H1 (cell line): ENCODE results near the gene ERC1. TPM values are rescaled to one million over a fixed set of nuclear protein-coding genes. Genes with fewer than 3 reads are reported as not detected.

Experiments
- CTCF ChIA-PET: fragments of 300-600 bp; sonication (Branson Sonifier 250); formaldehyde crosslinking; loops from one replicate; lab custom pipeline; 2021; ENCODE audit not compliant: partially characterized antibody; lab: Charles Lee
- POLR2A ChIA-PET: fragments of 300-600 bp; sonication (Branson Sonifier 250); formaldehyde crosslinking; loops from one replicate; lab custom pipeline; 2021; ENCODE audit warnings: inconsistent platforms; ENCODE audit not compliant: partially characterized antibody; lab: Charles Lee
- DNase-seq, 2 experiments: peaks; one replicate each; pipeline versions ENCODE4 v3.0.0 to v3.0.0-alpha.2; 2010 to 2022; ENCODE audit warnings: low spot score in 2 of 2, low read depth in 1 of 2, mixed read lengths in 1 of 2
- FAIRE-seq: peaks from 2 replicates; lab custom pipeline; 2011; peaks lifted over from hg19 to GRCh38; lab: Jason Lieb, UNC
- H2AFZ ChIP-seq: 2 replicates; pipeline ENCODE4 v1.8.1; 2012; ENCODE audit warnings: low read length, inconsistent platforms
- H2AK5ac ChIP-seq: 2 replicates; pipeline ENCODE4 v1.6.1; 2013; ENCODE audit warnings: low read depth, low read length
- H2BK120ac ChIP-seq: replicated peaks from 2 replicates; pipeline ENCODE3; 2013; ENCODE audit warnings: low read depth, low read length, inconsistent platforms
- H2BK12ac ChIP-seq: 2 replicates; pipeline ENCODE4 v1.6.1; 2013; ENCODE audit warnings: low read depth, low read length
- H2BK15ac ChIP-seq: 2 replicates; pipeline ENCODE4 v1.6.1; 2013; ENCODE audit warnings: low read length
- H2BK20ac ChIP-seq: 2 replicates; pipeline ENCODE4 v1.6.1; 2013; ENCODE audit warnings: low read length
- H2BK5ac ChIP-seq: 2 replicates; pipeline ENCODE4 v1.6.1; 2013; ENCODE audit warnings: low read depth, low read length
- H3K14ac ChIP-seq: 2 replicates; pipeline ENCODE4 v1.6.1; 2013; ENCODE audit warnings: inconsistent platforms; ENCODE audit not compliant: insufficient read length
- H3K18ac ChIP-seq: 2 replicates; pipeline ENCODE4 v1.6.1; 2013; ENCODE audit warnings: low read length; ENCODE audit errors: extremely low read depth
- H3K23ac ChIP-seq: 2 replicates; pipeline ENCODE4 v1.6.1; 2013; ENCODE audit warnings: inconsistent platforms; ENCODE audit not compliant: insufficient read length
- H3K23me2 ChIP-seq: 2 replicates; pipeline ENCODE4 v1.6.1; 2013; ENCODE audit warnings: low read depth, low read length
- H3K27ac ChIP-seq: 2 replicates; pipeline ENCODE4 v1.6.1; 2011; ENCODE audit warnings: low read depth, low read length, inconsistent platforms
- H3K27me3 ChIP-seq, 4 experiments: replicated peaks in 1 of 4; 1 replicate in 1 of 4; 2 replicates in 3 of 4; pipeline versions ENCODE4 v1.6.1 to v1.8.1; 2011 to 2013; ENCODE audit warnings: low read length in 3 of 4, mild to moderate bottlenecking in 3 of 4, inconsistent platforms in 2 of 4, mixed read lengths in 2 of 4, moderate library complexity in 1 of 4; ENCODE audit not compliant: control insufficient read depth in 3 of 4, insufficient read depth in 3 of 4; ENCODE audit errors: extremely low read depth in 1 of 4
- H3K36me3 ChIP-seq, 4 experiments: 2 replicates each; pipeline versions ENCODE4 v1.6.1 to v1.8.1; 2011 to 2013; ENCODE audit warnings: mild to moderate bottlenecking in 4 of 4, low read length in 3 of 4, moderate library complexity in 2 of 4, control low read depth in 1 of 4, inconsistent platforms in 1 of 4; ENCODE audit not compliant: insufficient read depth in 4 of 4, control insufficient read depth in 2 of 4
- H3K4ac ChIP-seq: replicated peaks from 2 replicates; pipeline ENCODE3; 2013; ENCODE audit warnings: low read length, low read depth, mixed read lengths, inconsistent platforms; ENCODE audit not compliant: insufficient read length
- H3K4me1 ChIP-seq, 4 experiments: replicated peaks in 1 of 4; 1 replicate in 1 of 4; 2 replicates in 3 of 4; pipeline versions ENCODE4 v1.6.1 to v1.8.1; 2011 to 2013; ENCODE audit warnings: low read length in 3 of 4, inconsistent platforms in 2 of 4, mixed read lengths in 1 of 4; ENCODE audit not compliant: insufficient read depth in 4 of 4, control insufficient read depth in 3 of 4
- H3K4me2 ChIP-seq, 2 experiments: 2 replicates each; pipeline versions ENCODE4 v1.6.1 to v1.8.1; 2011 to 2013; ENCODE audit warnings: low read depth in 2 of 2, low read length in 2 of 2, control low read depth in 1 of 2, inconsistent platforms in 1 of 2, mild to moderate bottlenecking in 1 of 2; ENCODE audit not compliant: insufficient read depth in 1 of 2
- H3K4me3 ChIP-seq, 4 experiments: fragments of 200-600, 300-600 bp in 1 of 4; sonication (generic), shearing (Covaris generic), sonication (Bioruptor Twin) in 1 of 4; 2 replicates each; pipeline versions ENCODE4 v1.5.1 to v1.8.1; 2011 to 2016; ENCODE audit warnings: low read length in 4 of 4, low read depth in 3 of 4, control low read depth in 2 of 4, inconsistent platforms in 2 of 4, mild to moderate bottlenecking in 2 of 4, mixed read lengths in 1 of 4, moderate library complexity in 1 of 4; ENCODE audit not compliant: insufficient read depth in 2 of 4; ENCODE audit errors: extremely low read depth in 1 of 4
- H3K56ac ChIP-seq: replicated peaks from 2 replicates; pipeline ENCODE3; 2013; ENCODE audit warnings: low read depth, mild to moderate bottlenecking, mixed read lengths, low read length, inconsistent platforms; ENCODE audit not compliant: insufficient read length
- H3K79me1 ChIP-seq: 2 replicates; pipeline ENCODE4 v1.6.1; 2013; ENCODE audit warnings: low read depth, low read length, control low read depth
- H3K79me2 ChIP-seq, 2 experiments: 2 replicates each; pipeline versions ENCODE4 v1.6.1 to v1.8.1; 2012 to 2013; ENCODE audit warnings: low read length in 2 of 2, mild to moderate bottlenecking in 2 of 2, inconsistent platforms in 1 of 2; ENCODE audit not compliant: insufficient read depth in 2 of 2, control insufficient read depth in 1 of 2
- H3K9ac ChIP-seq, 4 experiments: replicated peaks in 1 of 4; 1 replicate in 1 of 4; 2 replicates in 3 of 4; pipeline versions ENCODE4 v1.6.1 to v1.8.1; 2011 to 2013; ENCODE audit warnings: low read depth in 3 of 4, low read length in 3 of 4, control low read depth in 2 of 4, mild to moderate bottlenecking in 2 of 4, moderate library complexity in 2 of 4, inconsistent platforms in 1 of 4; ENCODE audit errors: extremely low read depth in 1 of 4
- H3K9me3 ChIP-seq, 2 experiments: 2 replicates each; pipeline versions ENCODE4 v1.6.1 to v1.8.1; 2012 to 2013; ENCODE audit warnings: mild to moderate bottlenecking in 2 of 2, moderate library complexity in 2 of 2, control low read depth in 1 of 2, inconsistent platforms in 1 of 2, low read depth in 1 of 2, low read length in 1 of 2, mixed read lengths in 1 of 2; ENCODE audit not compliant: insufficient read depth in 2 of 2
- H4K20me1 ChIP-seq, 2 experiments: replicated peaks in 1 of 2; 2 replicates each; pipeline versions ENCODE3 to v1.8.1; 2011 to 2013; ENCODE audit warnings: inconsistent platforms in 2 of 2, low read length in 2 of 2, mild to moderate bottlenecking in 1 of 2; ENCODE audit not compliant: insufficient read depth in 2 of 2, control insufficient read depth in 1 of 2
- H4K5ac ChIP-seq: 2 replicates; pipeline ENCODE4 v1.6.1; 2013; ENCODE audit warnings: low read length, low read depth, mixed read lengths, inconsistent platforms; ENCODE audit not compliant: insufficient read length
- H4K8ac ChIP-seq: 2 replicates; pipeline ENCODE4 v1.8.0; 2013; ENCODE audit warnings: mild to moderate bottlenecking, moderate library complexity, low read length, inconsistent platforms; ENCODE audit not compliant: insufficient read depth; ENCODE audit errors: extremely low read depth
- H4K91ac ChIP-seq: replicated peaks from 2 replicates; pipeline ENCODE3; 2013; ENCODE audit warnings: low read length, mixed read lengths, inconsistent platforms; ENCODE audit not compliant: insufficient read length
- BACH1 ChIP-seq: IDR thresholded peaks from 2 replicates; pipeline ENCODE4 v1.6.1; 2012; ENCODE audit warnings: low read length, improper control_type of control experiment
- GTF2F1 ChIP-seq: IDR thresholded peaks from 2 replicates; pipeline ENCODE4 v1.6.1; 2012; ENCODE audit warnings: low read depth, low read length, improper control_type of control experiment, borderline replicate concordance
- KDM1A ChIP-seq: fragments of 200-600, 300-600 bp; sonication (generic); IDR thresholded peaks from 2 replicates; pipeline ENCODE4 v1.7.1; 2016; ENCODE audit warnings: mild to moderate bottlenecking, low read length, borderline replicate concordance
- PHF8 ChIP-seq: fragments of 200-600 bp; sonication (generic); conservative IDR thresholded peaks from 2 replicates; pipeline ENCODE4 v1.7.1; 2012; ENCODE audit warnings: low read depth, mild to moderate bottlenecking, inconsistent platforms, low read length, moderate library complexity
- RBBP5 ChIP-seq: IDR thresholded peaks from 2 replicates; pipeline ENCODE4 v1.7.1; 2012; ENCODE audit warnings: low read depth, mild to moderate bottlenecking, inconsistent platforms, low read length, moderate library complexity, borderline replicate concordance
- ZNF274 ChIP-seq: IDR thresholded peaks from 2 replicates; pipeline ENCODE4 v1.7.0; 2012; ENCODE audit warnings: low read length, borderline replicate concordance; ENCODE audit errors: extremely low read depth
- whole genome bisulfite sequencing, 2 experiments: shearing (Covaris generic) in 1 of 2; methylation state at CpG; one replicate each; pipeline versions ENCODE4 v1.1.6 to v1.1.7; 2013 to 2015; ENCODE audit warnings: low lambda C conversion rate in 2 of 2, mixed read lengths in 2 of 2, inconsistent platforms in 1 of 2, low coverage in 1 of 2, missing lambda C conversion rate in 1 of 2; ENCODE audit not compliant: insufficient replicate concordance in 2 of 2, insufficient coverage in 1 of 2, insufficient read length in 1 of 2; ENCODE audit errors: extremely low coverage in 1 of 2, missing lambda C conversion rate in 1 of 2; 5-methylcytosine and 5-hydroxymethylcytosine counted together
- polyA plus RNA-seq, 7 experiments: library from polyadenylated mRNA; depleted of rRNA in 3 of 7; stranded (reverse) in 5 of 7; unstranded in 2 of 7; fragments of >200 nt in 5 of 7; fragments of 200-250 nt in 2 of 7; gene quantifications; 1 replicate in 5 of 7; 2 replicates in 1 of 7; 4 replicates in 1 of 7; pipeline versions ENCODE4 v1.2.1 to v1.2.3, GENCODE V29; 2011 to 2013; ENCODE audit warnings: missing spikeins in 2 of 7, mixed read lengths in 2 of 7
- total RNA-seq: library from RNA; stranded (reverse); fragmentation: NEBNext Ultra II Directional; extraction: Animal tissue kit (Norgen Biotek cat#: 25700); gene quantifications from 2 replicates; pipeline ENCODE4 v1.2.1, GENCODE V29; 2021

The ERC1 gene
- total and polyA plus RNA-seq, 2 of the 8 experiments (the other 6 are each of a cell fraction or from before 2014, with no cell fraction given) = 7.8 to 45.7 TPM

DNA sequence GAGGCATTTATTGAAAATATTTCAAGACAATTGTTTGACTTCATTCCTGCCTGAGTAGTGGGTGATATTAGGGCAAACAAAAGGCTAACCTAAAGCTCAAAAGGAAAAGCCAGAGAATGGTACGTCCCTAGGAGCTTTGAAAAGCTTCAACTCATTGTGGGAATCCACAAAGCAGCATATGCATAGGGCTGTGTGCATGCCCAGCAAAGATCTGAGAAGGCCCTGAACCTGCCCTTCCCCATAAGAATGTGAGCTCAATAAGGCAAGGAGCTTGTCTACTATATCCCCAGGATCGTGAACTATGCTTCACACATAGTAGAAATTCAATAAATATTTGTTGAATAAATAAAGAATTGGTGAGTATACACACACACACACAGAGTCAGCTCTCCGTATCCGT, 22.5 kb upstream of the ERC1 start:
- Histone ChIP-seq H3K23me2 (no peaks in the 10 kb centered on the region), H2BK5ac (no peak overlapping the region), H4K8ac (no peak overlapping the region), H2BK20ac (no peak overlapping the region), H4K20me1 (no peaks in the 10 kb centered on the region), H3K14ac (no peak overlapping the region), H2BK120ac (no peak overlapping the region), H2AK5ac (no peak overlapping the region), H3K9ac (no peak overlapping the region), H2BK12ac (no peak overlapping the region), H2AFZ (no peak overlapping the region), H3K4me2 (no peak overlapping the region), H3K79me1 (no peaks in the 10 kb centered on the region), H3K4ac (no peak overlapping the region), H3K9me3 (no peaks in the 10 kb centered on the region), H3K36me3 (no peaks in the 10 kb centered on the region), H4K5ac (no peak overlapping the region), H3K4me3 (no peak overlapping the region), H3K79me2 (no peaks in the 10 kb centered on the region), H3K4me1 (peaks cover 0 to 3% (median 0%) of the 10 kb centered on the region in 4 experiments; a peak in 1 of 7 replicates), H3K27me3 (no peaks in the 10 kb centered on the region), H4K91ac (no peak overlapping the region), H3K27ac (no peak overlapping the region), H3K18ac (no peak overlapping the region), H3K23ac (no peak overlapping the region), H2BK15ac (no peak overlapping the region), H3K56ac (no peak overlapping the region)
- CTCF ChIA-PET = interaction anchor here (0.6 to 1.2 kb wide), 4 partner anchors 9 to 153 kb away, joined by 3 to 7 read pairs (median 4); no protein-coding TSS in a partner anchor
- DNase-seq = no peak
- 64% methylated on average over 4 of the region's 4 CpGs; no CpG with 5 or more reads in 1 of the 2 experiments for WGBS, 2 experiments
- TF ChIP-seq RBBP5 = no peak
- no peak for TF ChIP-seq GTF2F1
- no peak for TF ChIP-seq KDM1A
- no peak for TF ChIP-seq BACH1
- no peak for TF ChIP-seq PHF8
- TF ChIP-seq ZNF274 = no peak
- no peak for FAIRE-seq
- POLR2A ChIA-PET = interaction anchor here (1.1 kb wide), 1 partner anchor 19 kb away, joined by 3 read pairs; the partner anchor contains the start of gene RAD52
